ENCODE data around the gene CNPPD1. TPM values are rescaled to one million over a fixed set of nuclear protein-coding genes. Genes with fewer than 3 reads are reported as not detected.

The CNPPD1 gene
- total RNA-seq, 1 experiment from 2014 or later, result 38.2 TPM

- no peak for TF ChIP-seq EZH2 (IDR thresholded peaks at IDR 0.05; ENCODE audit: low read length, unreplicated experiment)
- no peak; the same call in 1 of the 2 replicates for TF ChIP-seq CTCF (conservative IDR thresholded peaks at IDR 0.05; ENCODE audit: low read depth, low read length)
- no peak for TF ChIP-seq EZH2phosphoT487 (IDR thresholded peaks at IDR 0.05; ENCODE audit: borderline replicate concordance, low read length)
- H3K9ac ChIP-seq (ENCODE audit: low read length), result peak overlapping the region; percentile 87
- H3K4me1 ChIP-seq (ENCODE audit: insufficient read depth, low read length), result peaks cover 24% of the 10 kb centered on the region
- H3K79me2 ChIP-seq (ENCODE audit: low read length), result peaks cover 50% of the 10 kb centered on the region
- TSS peak; percentile 24 for BruUV-seq (replicated peaks)
- H4K20me1 ChIP-seq (ENCODE audit: low read length), result peaks cover 4% of the 10 kb centered on the region; the same call in 1 of the 2 replicates
- H3K36me3 ChIP-seq (ENCODE audit: low read depth, low read length), result peaks cover 22% of the 10 kb centered on the region; the same call in 1 of the 2 replicates
- ChIA-PET CTCF (interaction anchor here (0.8 to 0.9 kb wide), 4 partner anchors 41 to 119 kb away, joined by 3 to 5 read pairs (median 4); no protein-coding TSS in a partner anchor), POLR2A (ENCODE audit: unreplicated experiment) (interaction anchor here (0.6 kb wide), 2 partner anchors 42 to 117 kb away, joined by 3 to 4 read pairs; no protein-coding TSS in a partner anchor)
- intact Hi-C loops (cut with micrococcal nuclease), result loop anchor here (1.0 to 5.0 kb wide), 2 partner anchors 16 to 121 kb away; partner anchors contain the start of gene NHEJ1
- peak overlapping the region; percentile 93 for H2AFZ ChIP-seq (ENCODE audit: low read length)
- peak overlapping the region; percentile 98 for H3K4me2 ChIP-seq (ENCODE audit: low read length)
- no peaks in the 10 kb centered on the region for H3K9me2 ChIP-seq (replicated peaks; ENCODE audit: low read length)
- no peaks in the 10 kb centered on the region for H3K9me3 ChIP-seq (ENCODE audit: low read length)
- DNase-seq (peak; percentile 26), ATAC-seq (peak; percentile 41)
- peaks cover 5% of the 10 kb centered on the region for H3F3A ChIP-seq (ENCODE audit: low read length, unreplicated experiment)
- peak overlapping the region; percentile 83 for H3K4me3 ChIP-seq (ENCODE audit: low read length)
- peak overlapping the region; percentile 94 for H3K27ac ChIP-seq (ENCODE audit: low read length)
- H3K27me3 ChIP-seq (ENCODE audit: low read length), result no peaks in the 10 kb centered on the region
Observed at GRCh38 chr2:219175928-219176817, 552 bp downstream of the CNPPD1 start.

GRCh38 chr2:219175486-219175885 lies 1.2 kb downstream of the CNPPD1 start:
- Histone ChIP-seq H3K9ac (ENCODE audit: low read length) (peak overlapping the region; percentile 87; the same call in 1 of the 2 replicates), H2AFZ (ENCODE audit: low read length) (no peak overlapping the region), H3K9me2 (replicated peaks; ENCODE audit: low read length) (no peaks in the 10 kb centered on the region), H3K4me1 (ENCODE audit: insufficient read depth, low read length) (peaks cover 24% of the 10 kb centered on the region), H3K36me3 (ENCODE audit: low read depth, low read length) (peaks cover 15% of the 10 kb centered on the region; the same call in 1 of the 2 replicates), H3K4me2 (ENCODE audit: low read length) (peak overlapping the region; percentile 98), H3K27me3 (ENCODE audit: low read length) (no peaks in the 10 kb centered on the region), H3F3A (ENCODE audit: low read length, unreplicated experiment) (peaks cover 5% of the 10 kb centered on the region), H3K9me3 (ENCODE audit: low read length) (no peaks in the 10 kb centered on the region), H3K4me3 (ENCODE audit: low read length) (peak overlapping the region; percentile 83), H3K79me2 (ENCODE audit: low read length) (peaks cover 45% of the 10 kb centered on the region), H3K27ac (ENCODE audit: low read length) (no peak overlapping the region), H4K20me1 (ENCODE audit: low read length) (peaks cover 4% of the 10 kb centered on the region; the same call in 1 of the 2 replicates)
- CTCF ChIA-PET, result interaction anchor here (0.8 kb wide), 1 partner anchor 120 kb away, joined by 5 read pairs; no protein-coding TSS in a partner anchor
- no peak for DNase-seq
- BruUV-seq (replicated peaks), result no TSS peak
- ATAC-seq, result no peak
- POLR2A ChIA-PET (ENCODE audit: unreplicated experiment), result no interaction called here
- no peak for TF ChIP-seq EZH2phosphoT487 (IDR thresholded peaks at IDR 0.05; ENCODE audit: borderline replicate concordance, low read length)
- TF ChIP-seq CTCF (conservative IDR thresholded peaks at IDR 0.05; ENCODE audit: low read depth, low read length), result no peak
- TF ChIP-seq EZH2 (IDR thresholded peaks at IDR 0.05; ENCODE audit: low read length, unreplicated experiment), result no peak
- intact Hi-C loops (cut with micrococcal nuclease), result loop anchor here (5.0 kb wide), 1 partner anchor 122 kb away; no protein-coding TSS in a partner anchor
